ENCODE data around the gene POC1A.

DNA sequence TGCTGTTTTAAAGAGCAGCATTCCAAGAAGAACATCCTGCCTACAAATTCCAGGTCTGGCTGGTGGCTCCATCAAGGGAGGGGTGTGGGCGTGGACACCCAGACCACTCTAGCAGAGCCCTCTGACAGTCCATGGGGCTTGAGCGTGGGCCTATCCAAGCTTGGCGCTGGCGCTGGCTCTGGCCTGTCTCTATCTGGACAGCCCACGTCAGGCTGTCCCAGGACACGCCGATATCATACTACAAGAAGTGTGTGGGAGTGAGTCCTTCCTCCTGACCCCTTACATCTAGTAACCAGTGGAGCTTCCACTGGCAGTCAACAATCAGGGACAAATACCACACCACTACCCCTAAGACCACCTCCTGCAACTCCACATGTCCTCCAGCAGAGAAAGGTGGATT, 80.7 kb downstream of the POC1A start:
- TF ChIP-seq POLR2A (IDR thresholded peaks at IDR 0.05; ENCODE audit: low read depth, low read length), result no peak
- TF ChIP-seq POLR2AphosphoS5 (IDR thresholded peaks at IDR 0.05; ENCODE audit: low read depth, low read length), result no peak
- no peak for TF ChIP-seq TAF1 (IDR thresholded peaks at IDR 0.05; ENCODE audit: borderline replicate concordance, low read depth, low read length)

Data from GM12892 (cell line).